ENCODE results near the gene HSPA4L. TPM values are rescaled to one million over a fixed set of nuclear protein-coding genes. Genes with fewer than 3 reads are reported as not detected.

The HSPA4L gene
- total RNA-seq, 2 experiments from 2014 or later: 3.8 to 4.8 TPM

DNA sequence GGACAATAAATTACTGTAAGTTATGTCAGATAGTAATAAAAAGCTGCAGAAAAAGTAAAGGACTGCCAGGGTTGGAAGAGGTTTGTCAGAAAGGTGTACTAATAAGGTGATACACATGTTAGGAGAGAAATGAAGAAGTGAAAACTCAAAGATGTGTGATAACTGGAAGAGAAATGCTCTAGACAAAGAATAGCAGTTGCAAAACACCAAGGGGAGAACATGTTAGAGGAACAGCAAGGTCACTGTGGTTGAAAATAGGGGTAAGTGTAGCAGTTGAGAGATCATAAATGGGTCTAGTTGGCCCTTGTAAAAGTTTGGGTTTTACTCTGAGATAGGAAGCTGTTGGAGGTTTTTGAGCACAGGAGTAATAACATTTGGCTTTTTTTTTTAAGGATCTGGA is 46.9 kb downstream of the HSPA4L start:
- Mint-ChIP-seq H3K4me1 (no peaks in the 10 kb centered on the region), H3K9me3 (no peaks in the 10 kb centered on the region), H3K36me3 (no peaks in the 10 kb centered on the region), H3K27ac (no peak overlapping the region), H3K27me3 (peaks cover 4% of the 10 kb centered on the region), H3K4me3 (no peak overlapping the region)
- no peak for DNase-seq

DNA sequence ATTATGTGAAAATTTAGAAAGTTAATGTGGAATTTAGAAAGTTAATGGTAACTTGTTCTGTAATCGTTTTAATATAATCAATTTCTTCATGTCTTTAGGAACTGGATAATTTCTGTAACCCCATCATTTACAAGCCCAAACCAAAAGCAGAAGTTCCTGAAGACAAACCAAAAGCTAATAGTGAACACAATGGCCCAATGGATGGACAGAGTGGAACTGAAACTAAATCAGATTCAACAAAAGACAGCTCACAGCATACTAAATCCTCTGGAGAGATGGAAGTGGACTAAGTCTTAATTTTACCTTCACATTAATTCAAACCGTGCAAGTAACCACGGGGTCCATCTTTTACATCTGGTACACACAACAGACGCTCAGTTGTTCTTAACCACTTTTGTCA is 50.5 kb downstream of the HSPA4L start:
- Mint-ChIP-seq H3K36me3 (no peaks in the 10 kb centered on the region), H3K27ac (no peak overlapping the region), H3K4me1 (no peaks in the 10 kb centered on the region), H3K27me3 (no peaks in the 10 kb centered on the region), H3K9me3 (no peaks in the 10 kb centered on the region), H3K4me3 (no peak overlapping the region)
- DNase-seq: no peak

DNA sequence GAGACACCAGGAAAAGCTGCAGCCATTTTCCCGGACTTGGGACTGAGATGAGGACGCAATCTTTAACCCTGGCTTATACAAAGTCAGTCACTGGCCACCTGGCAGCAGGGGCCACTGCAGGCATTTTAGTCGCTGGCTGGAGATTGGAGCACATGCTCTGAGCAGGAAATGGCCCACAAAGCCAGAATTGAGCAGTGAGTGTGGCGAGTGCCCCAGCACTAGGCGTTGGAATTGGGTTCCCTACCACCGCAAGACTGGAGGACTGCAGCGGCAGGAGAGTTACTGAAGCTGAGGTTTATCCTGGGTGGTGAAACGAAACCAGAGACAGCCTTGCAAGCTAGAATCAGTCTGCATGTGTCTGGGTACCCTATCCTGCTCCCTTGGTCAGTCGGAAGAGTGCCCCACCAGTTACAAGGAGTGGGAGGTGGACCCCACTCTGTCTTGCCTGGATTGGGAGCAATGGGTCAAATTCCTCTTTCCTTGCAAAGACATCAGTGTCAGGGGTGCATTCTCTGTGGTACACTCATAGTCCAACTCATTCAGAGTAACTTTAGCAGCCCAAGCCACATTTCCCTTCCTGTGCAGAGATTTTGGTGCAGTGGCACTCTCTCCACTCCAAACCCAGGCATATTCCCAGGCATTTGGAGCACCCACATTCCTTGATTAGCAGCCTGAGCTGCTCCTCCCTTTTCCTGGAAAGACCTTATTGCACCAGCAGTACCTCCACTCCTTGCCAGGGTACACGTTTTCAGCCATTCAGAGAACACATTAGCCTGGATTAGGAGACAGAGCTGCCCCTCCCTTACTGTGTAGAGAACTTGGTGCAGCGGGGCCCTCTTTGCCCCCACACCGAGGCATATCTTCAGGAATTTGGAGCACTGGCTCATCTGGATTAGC is 61.8 kb downstream of the HSPA4L start:
- Mint-ChIP-seq H3K27me3 (no peaks in the 10 kb centered on the region), H3K9me3 (peaks cover 18% of the 10 kb centered on the region), H3K4me1 (no peaks in the 10 kb centered on the region), H3K4me3 (no peak overlapping the region), H3K36me3 (peaks cover 30% of the 10 kb centered on the region), H3K27ac (no peak overlapping the region)
- DNase-seq: no peak

GRCh38 chr4:127844601-127845116 is 62.5 kb downstream of the HSPA4L start:
- Mint-ChIP-seq H3K4me1 (no peaks in the 10 kb centered on the region), H3K9me3 (peaks cover 22% of the 10 kb centered on the region), H3K4me3 (no peak overlapping the region), H3K36me3 (peaks cover 34% of the 10 kb centered on the region), H3K27me3 (no peaks in the 10 kb centered on the region), H3K27ac (no peak overlapping the region)
- DNase-seq: no peak

GRCh38 chr4:127846061-127846460 is 63.9 kb downstream of the HSPA4L start:
- Mint-ChIP-seq H3K27me3 (no peaks in the 10 kb centered on the region), H3K9me3 (peaks cover 34% of the 10 kb centered on the region), H3K36me3 (peaks cover 46% of the 10 kb centered on the region), H3K4me3 (no peak overlapping the region), H3K27ac (no peak overlapping the region), H3K4me1 (no peaks in the 10 kb centered on the region)
- DNase-seq: no peak

GRCh38 chr4:127846765-127847164 is 64.6 kb downstream of the HSPA4L start:
- no peaks in the 10 kb centered on the region for H3K4me1 Mint-ChIP-seq
- no peak for DNase-seq
- peaks cover 40% of the 10 kb centered on the region for H3K9me3 Mint-ChIP-seq
- no peak overlapping the region for H3K4me3 Mint-ChIP-seq
- no peak overlapping the region for H3K27ac Mint-ChIP-seq
- H3K27me3 Mint-ChIP-seq: no peaks in the 10 kb centered on the region
- H3K36me3 Mint-ChIP-seq: peaks cover 53% of the 10 kb centered on the region

DNA sequence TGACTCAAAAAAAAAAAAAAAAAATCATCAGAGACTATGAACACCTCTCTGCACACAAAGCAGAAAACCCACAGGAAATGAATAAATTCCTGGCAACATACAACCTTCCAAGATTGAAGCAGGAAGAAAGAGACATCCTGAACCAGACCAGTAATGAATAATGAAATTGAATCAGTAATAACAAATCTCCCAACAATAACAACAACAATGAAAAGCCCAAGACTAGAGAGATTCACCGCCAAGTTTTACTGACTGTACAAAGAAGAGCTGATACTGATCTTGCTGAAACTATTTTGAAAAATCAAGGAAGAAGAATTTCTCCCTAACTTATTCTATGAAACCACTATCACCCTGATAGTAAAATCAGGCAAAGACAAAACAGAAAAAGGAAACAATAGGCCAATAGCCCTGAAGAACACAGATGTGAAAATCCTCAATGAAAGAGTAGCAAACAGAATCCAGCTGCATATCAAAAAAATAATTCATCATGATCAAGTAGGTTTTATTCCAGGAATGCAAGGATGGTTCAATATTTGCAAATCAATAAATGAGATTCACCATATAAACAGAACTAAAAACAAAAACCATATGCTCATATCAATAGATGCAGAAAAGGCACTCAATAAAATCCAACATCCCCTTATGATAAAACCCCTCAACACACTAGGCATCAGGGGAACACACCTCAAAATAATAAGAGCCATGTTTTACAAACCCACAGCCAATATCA is 67.5 kb downstream of the HSPA4L start:
- Mint-ChIP-seq H3K9me3 (peaks cover 53% of the 10 kb centered on the region), H3K27ac (no peak overlapping the region), H3K27me3 (no peaks in the 10 kb centered on the region), H3K4me3 (no peak overlapping the region), H3K36me3 (peaks cover 62% of the 10 kb centered on the region), H3K4me1 (no peaks in the 10 kb centered on the region)
- no peak for DNase-seq

DNA sequence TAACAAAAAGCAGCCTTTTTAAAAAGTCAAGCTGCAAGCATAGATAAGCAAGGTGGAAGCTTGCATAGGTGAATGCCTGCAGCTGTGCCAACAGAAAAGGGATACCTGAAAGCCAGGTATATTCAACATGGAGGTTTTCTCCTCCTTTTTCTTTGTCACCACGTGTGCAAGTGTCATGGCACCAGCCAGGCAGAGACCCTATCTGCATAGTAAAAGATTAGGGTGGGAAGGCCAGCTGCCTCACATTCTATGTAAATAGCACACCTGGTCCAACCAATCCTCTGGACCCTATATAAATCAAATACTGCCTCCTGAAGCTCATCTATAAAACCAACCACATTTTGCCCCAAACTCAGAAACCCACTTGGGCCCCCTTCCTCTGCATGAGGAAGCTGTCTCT is 70.5 kb downstream of the HSPA4L start:
- Mint-ChIP-seq H3K27me3 (no peaks in the 10 kb centered on the region), H3K36me3 (peaks cover 68% of the 10 kb centered on the region), H3K4me3 (no peak overlapping the region), H3K27ac (no peak overlapping the region), H3K9me3 (peaks cover 48% of the 10 kb centered on the region), H3K4me1 (peaks cover 3% of the 10 kb centered on the region)
- no peak for DNase-seq

DNA sequence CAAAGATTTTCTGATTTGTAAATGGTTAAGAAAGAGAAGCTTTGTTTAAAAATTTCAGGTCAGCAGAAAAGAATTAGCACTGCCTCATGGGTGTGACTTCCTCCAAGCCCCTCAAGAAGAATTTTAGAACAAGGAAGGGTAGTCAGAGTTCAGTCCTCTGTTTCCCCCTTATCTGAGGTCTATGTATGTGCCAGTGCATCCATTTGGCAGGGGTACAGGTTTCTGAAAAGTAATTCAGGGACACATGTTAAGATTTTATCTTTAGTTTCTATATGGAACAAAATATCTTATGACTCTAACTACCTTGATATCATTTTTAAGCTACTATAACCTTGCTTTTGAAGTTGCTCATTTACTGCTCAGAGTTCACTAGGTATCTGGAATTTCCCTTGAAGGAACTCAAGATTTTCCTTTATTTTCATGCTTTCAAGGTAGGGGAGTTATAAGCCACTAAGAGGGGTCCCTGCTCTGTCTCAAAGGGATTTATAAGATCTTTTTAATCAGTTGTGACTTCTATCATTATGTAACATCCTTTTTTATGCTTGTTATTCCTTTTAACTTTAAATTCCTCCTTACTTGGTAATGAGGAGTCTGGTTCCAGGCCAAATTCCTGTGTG is 74.2 kb downstream of the HSPA4L start:
- Mint-ChIP-seq H3K9me3 (peaks cover 36% of the 10 kb centered on the region), H3K36me3 (peaks cover 63% of the 10 kb centered on the region)

DNA sequence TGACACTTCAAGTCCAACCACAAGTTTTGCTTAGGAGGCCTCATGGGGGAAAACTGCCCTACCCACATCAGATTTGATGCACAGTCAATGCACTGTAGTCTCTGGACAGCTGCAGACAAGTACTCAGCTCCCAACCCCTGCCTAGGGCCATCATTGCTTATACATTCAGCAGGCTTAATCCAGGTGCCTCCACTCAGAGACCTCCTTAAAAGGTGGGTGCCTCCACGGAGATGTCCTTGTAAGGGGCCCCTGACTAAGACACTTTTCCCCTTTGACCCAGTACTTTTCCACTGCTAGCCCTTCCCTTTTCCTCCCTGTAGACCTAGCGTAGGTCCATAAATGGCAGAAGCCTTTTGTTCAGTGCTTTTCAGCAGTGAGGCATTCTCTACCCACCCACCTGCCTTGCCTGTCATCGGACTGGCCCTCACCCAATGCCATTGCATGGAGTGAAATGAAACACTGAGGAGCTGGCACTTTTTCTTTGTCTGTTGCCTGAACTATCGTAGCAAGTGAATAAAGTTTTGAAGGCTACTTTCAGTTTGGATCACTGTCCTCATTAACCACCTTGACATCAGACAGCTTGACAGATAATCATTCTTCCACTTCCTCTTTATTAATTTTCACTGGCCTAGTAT is 74.8 kb downstream of the HSPA4L start:
- DNase-seq: no peak
- peaks cover 31% of the 10 kb centered on the region for H3K9me3 Mint-ChIP-seq
- H3K4me1 Mint-ChIP-seq: peaks cover 3% of the 10 kb centered on the region
- H3K36me3 Mint-ChIP-seq: peaks cover 60% of the 10 kb centered on the region
- no peak overlapping the region for H3K4me3 Mint-ChIP-seq
- H3K27me3 Mint-ChIP-seq: no peaks in the 10 kb centered on the region
- H3K27ac Mint-ChIP-seq: no peak overlapping the region

More for the DNA sequence above, 74.2 kb downstream of the HSPA4L start:
- DNase-seq: no peak
- peaks cover 3% of the 10 kb centered on the region for H3K4me1 Mint-ChIP-seq
- no peaks in the 10 kb centered on the region for H3K27me3 Mint-ChIP-seq
- no peak overlapping the region for H3K27ac Mint-ChIP-seq
- H3K4me3 Mint-ChIP-seq: no peak overlapping the region

GRCh38 chr4:127857641-127858040 is 75.5 kb downstream of the HSPA4L start:
- no peak overlapping the region for H3K27ac Mint-ChIP-seq
- no peak overlapping the region for H3K4me3 Mint-ChIP-seq
- no peak for DNase-seq
- H3K36me3 Mint-ChIP-seq: peaks cover 62% of the 10 kb centered on the region
- peaks cover 3% of the 10 kb centered on the region for H3K4me1 Mint-ChIP-seq
- H3K27me3 Mint-ChIP-seq: no peaks in the 10 kb centered on the region
- peaks cover 29% of the 10 kb centered on the region for H3K9me3 Mint-ChIP-seq

GRCh38 chr4:127868196-127868595 is 86.1 kb downstream of the HSPA4L start:
- Mint-ChIP-seq H3K4me3 (no peak overlapping the region), H3K9me3 (peaks cover 3% of the 10 kb centered on the region), H3K4me1 (peaks cover 6% of the 10 kb centered on the region), H3K27ac (no peak overlapping the region), H3K36me3 (peaks cover 9% of the 10 kb centered on the region), H3K27me3 (no peaks in the 10 kb centered on the region)
- no peak for DNase-seq

GRCh38 chr4:127870281-127870680 is 88.2 kb downstream of the HSPA4L start:
- Mint-ChIP-seq H3K9me3 (peaks cover 7% of the 10 kb centered on the region), H3K36me3 (peaks cover 11% of the 10 kb centered on the region), H3K27ac (no peak overlapping the region), H3K4me3 (no peak overlapping the region), H3K4me1 (peaks cover 6% of the 10 kb centered on the region), H3K27me3 (no peaks in the 10 kb centered on the region)
- DNase-seq: no peak

- no peaks in the 10 kb centered on the region for H3K27me3 Mint-ChIP-seq
- no peak for DNase-seq
- H3K4me1 Mint-ChIP-seq: peaks cover 6% of the 10 kb centered on the region
- no peak overlapping the region for H3K4me3 Mint-ChIP-seq
- peaks cover 7% of the 10 kb centered on the region for H3K9me3 Mint-ChIP-seq
- no peak overlapping the region for H3K27ac Mint-ChIP-seq
- H3K36me3 Mint-ChIP-seq: peaks cover 13% of the 10 kb centered on the region
Observed at GRCh38 chr4:127870688-127871087, 88.6 kb downstream of the HSPA4L start.

- no peak overlapping the region for H3K27ac Mint-ChIP-seq
- peaks cover 4% of the 10 kb centered on the region for H3K9me3 Mint-ChIP-seq
- peaks cover 23% of the 10 kb centered on the region for H3K36me3 Mint-ChIP-seq
- H3K4me1 Mint-ChIP-seq: peaks cover 13% of the 10 kb centered on the region
- no peak overlapping the region for H3K4me3 Mint-ChIP-seq
- H3K27me3 Mint-ChIP-seq: peaks cover 3% of the 10 kb centered on the region
- DNase-seq: no peak
Observed at GRCh38 chr4:127875791-127876190, 93.7 kb downstream of the HSPA4L start.

Data from activated naive CD8-positive, alpha-beta T cell treated with anti-CD3 and anti-CD28 coated beads for 36 hours (primary cell).